Activated B cell treated with CpG ODN at 0.5 μM for 24 hours (primary cell): ENCODE data around the gene GDI1. TPM values are rescaled to one million over a fixed set of nuclear protein-coding genes. Genes with fewer than 3 reads are reported as not detected.

Source experiments
- ATAC-seq: fragments of 200-7000 bp; cut with Tn5 transposase; one replicate; pipeline ENCODE4 v1.10.0; 2021; ENCODE audit warnings: low read depth, mild to moderate bottlenecking, moderate library complexity
- CTCF ChIA-PET: fragments of 350-600 bp; sonication (Branson Sonifier 250); formaldehyde crosslinking; loops from one replicate; lab custom pipeline; 2021; ENCODE audit warnings: antibody characterized with exemption; lab: Charles Lee
- POLR2A ChIA-PET: fragments of 350-600 bp; sonication (Branson Sonifier 250); formaldehyde crosslinking; loops from one replicate; lab custom pipeline; 2021; ENCODE audit warnings: antibody characterized with exemption; lab: Charles Lee
- DNase-seq: peaks from one replicate; pipeline ENCODE4 v3.0.0; 2022
- H3K27ac Mint-ChIP-seq: one replicate; pipeline ENCODE4 v1.8.0; 2020; ENCODE audit warnings: mixed read lengths
- H3K27me3 Mint-ChIP-seq: one replicate; pipeline ENCODE4 v1.8.0; 2021; ENCODE audit warnings: mixed read lengths
- H3K36me3 Mint-ChIP-seq: one replicate; pipeline ENCODE4 v1.8.0; 2021; ENCODE audit warnings: low read depth, mixed read lengths
- H3K4me1 Mint-ChIP-seq: one replicate; pipeline ENCODE4 v1.8.0; 2021; ENCODE audit warnings: mixed read lengths
- H3K4me3 Mint-ChIP-seq: one replicate; pipeline ENCODE4 v1.8.0; 2020; ENCODE audit warnings: mild to moderate bottlenecking, mixed read lengths
- H3K9me3 Mint-ChIP-seq: one replicate; pipeline ENCODE4 v1.8.0; 2020; ENCODE audit warnings: mixed read lengths
- intact Hi-C: fragments of 100-400 bp; cut with micrococcal nuclease; formaldehyde crosslinking; loops from one replicate; pipeline ENCODE4 v1.15.1; 2024
- total RNA-seq: library from RNA; stranded (reverse); gene quantifications from 2 replicates; pipeline ENCODE4 v1.2.3, GENCODE V29; 2022
- TF ChIP-seq, protein P1 (sequence below): fragments of 200-600 bp; IDR thresholded peaks from one replicate; pipeline ENCODE4 v1.8.0; 2022; ENCODE audit warnings: antibody characterized with exemption, mild to moderate bottlenecking

Gene GDI1
- total RNA-seq, 1 donor from 2014 or later: 127 TPM

- TF ChIP-seq, protein P1, sequence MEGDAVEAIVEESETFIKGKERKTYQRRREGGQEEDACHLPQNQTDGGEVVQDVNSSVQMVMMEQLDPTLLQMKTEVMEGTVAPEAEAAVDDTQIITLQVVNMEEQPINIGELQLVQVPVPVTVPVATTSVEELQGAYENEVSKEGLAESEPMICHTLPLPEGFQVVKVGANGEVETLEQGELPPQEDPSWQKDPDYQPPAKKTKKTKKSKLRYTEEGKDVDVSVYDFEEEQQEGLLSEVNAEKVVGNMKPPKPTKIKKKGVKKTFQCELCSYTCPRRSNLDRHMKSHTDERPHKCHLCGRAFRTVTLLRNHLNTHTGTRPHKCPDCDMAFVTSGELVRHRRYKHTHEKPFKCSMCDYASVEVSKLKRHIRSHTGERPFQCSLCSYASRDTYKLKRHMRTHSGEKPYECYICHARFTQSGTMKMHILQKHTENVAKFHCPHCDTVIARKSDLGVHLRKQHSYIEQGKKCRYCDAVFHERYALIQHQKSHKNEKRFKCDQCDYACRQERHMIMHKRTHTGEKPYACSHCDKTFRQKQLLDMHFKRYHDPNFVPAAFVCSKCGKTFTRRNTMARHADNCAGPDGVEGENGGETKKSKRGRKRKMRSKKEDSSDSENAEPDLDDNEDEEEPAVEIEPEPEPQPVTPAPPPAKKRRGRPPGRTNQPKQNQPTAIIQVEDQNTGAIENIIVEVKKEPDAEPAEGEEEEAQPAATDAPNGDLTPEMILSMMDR: no peak
- Mint-ChIP-seq H3K27ac (peak overlapping the region; percentile 30), H3K36me3 (peaks cover 19% of the 10 kb centered on the region), H3K27me3 (no peaks in the 10 kb centered on the region), H3K4me3 (peak overlapping the region; percentile 83), H3K9me3 (no peaks in the 10 kb centered on the region), H3K4me1 (peaks cover 14% of the 10 kb centered on the region)
- POLR2A ChIA-PET: interaction anchor here (0.6 to 3.0 kb wide), 12 partner anchors 10 to 68 kb away, joined by 3 to 27 read pairs (median 5); partner anchors contain the start of genes ATP6AP1, FAM3A, RPL10 and SLC10A3
- peak; percentile 41 for ATAC-seq
- no peak for DNase-seq
- CTCF ChIA-PET: interaction anchor here (0.7 to 1.4 kb wide), 2 partner anchors 68 to 86 kb away, joined by 3 read pairs; no protein-coding TSS in a partner anchor
- intact Hi-C loops: loop anchor here (5.0 to 10.0 kb wide), 2 partner anchors 33 to 56 kb away; partner anchors contain the start of genes FAM3A and SLC10A3
These were observed 22.2 kb downstream of the GDI1 start for GRCh38 chrX:154458954-154459778.

DNA sequence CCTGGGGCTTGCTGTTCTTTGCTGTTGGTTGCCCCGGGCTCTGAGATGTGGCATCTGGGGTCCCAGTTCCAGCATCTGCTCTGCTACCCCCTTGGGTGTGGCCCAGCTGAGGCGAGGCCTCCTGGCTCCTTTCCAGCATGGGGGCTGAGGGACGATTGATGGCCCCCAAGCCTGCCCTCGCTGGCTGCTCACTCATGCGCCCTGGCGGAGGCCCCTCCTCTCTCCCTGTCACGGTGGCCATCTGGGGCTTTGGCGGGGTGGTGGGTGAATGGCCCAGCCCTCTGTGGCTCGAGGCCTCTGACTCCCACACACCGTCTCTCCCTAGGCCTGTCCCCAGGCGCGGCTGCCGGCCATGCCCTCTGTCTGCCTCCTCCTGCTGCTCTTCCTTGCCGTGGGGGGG, 22.9 kb downstream of the GDI1 start:
- intact Hi-C loops: loop anchor here (5.0 to 10.0 kb wide), 2 partner anchors 32 to 55 kb away; partner anchors contain the start of genes FAM3A and SLC10A3
- peaks cover 20% of the 10 kb centered on the region for H3K36me3 Mint-ChIP-seq
- no peak for ATAC-seq
- H3K9me3 Mint-ChIP-seq: no peaks in the 10 kb centered on the region
- no peaks in the 10 kb centered on the region for H3K27me3 Mint-ChIP-seq
- H3K4me3 Mint-ChIP-seq: peak overlapping the region; percentile 11
- H3K4me1 Mint-ChIP-seq: peaks cover 14% of the 10 kb centered on the region
- TF ChIP-seq, protein P1: no peak
- ChIA-PET CTCF (interaction anchor here (1.4 kb wide), 1 partner anchor 67 kb away, joined by 3 read pairs; no protein-coding TSS in a partner anchor), POLR2A (interaction anchor here (0.6 to 3.0 kb wide), 6 partner anchors 10 to 67 kb away, joined by 3 to 27 read pairs (median 5); partner anchors contain the start of genes RPL10, SLC10A3 and TAFAZZIN)
- H3K27ac Mint-ChIP-seq: no peak overlapping the region
- DNase-seq: no peak

DNA sequence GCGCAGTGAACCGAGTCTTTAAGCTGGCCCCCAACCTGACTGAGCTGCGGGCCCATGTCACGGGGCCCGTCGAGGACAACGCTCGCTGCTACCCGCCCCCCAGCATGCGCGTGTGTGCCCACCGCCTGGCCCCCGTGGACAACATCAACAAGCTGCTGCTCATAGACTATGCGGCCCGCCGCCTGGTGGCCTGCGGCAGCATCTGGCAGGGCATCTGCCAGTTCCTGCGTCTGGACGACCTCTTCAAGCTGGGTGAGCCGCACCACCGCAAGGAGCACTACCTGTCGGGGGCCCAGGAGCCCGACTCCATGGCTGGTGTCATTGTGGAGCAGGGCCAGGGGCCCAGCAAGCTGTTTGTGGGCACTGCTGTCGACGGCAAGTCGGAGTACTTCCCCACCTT, 23.4 kb downstream of the GDI1 start:
- intact Hi-C loops: no loop called here
- TF ChIP-seq, protein P1: no peak
- no peak overlapping the region for H3K27ac Mint-ChIP-seq
- no peak for DNase-seq
- no peaks in the 10 kb centered on the region for H3K27me3 Mint-ChIP-seq
- no peak overlapping the region for H3K4me3 Mint-ChIP-seq
- CTCF ChIA-PET: no interaction called here
- no peaks in the 10 kb centered on the region for H3K9me3 Mint-ChIP-seq
- ATAC-seq: no peak
- POLR2A ChIA-PET: interaction anchor here (0.7 kb wide), 1 partner anchor 16 kb away, joined by 7 read pairs; no protein-coding TSS in a partner anchor
- peaks cover 14% of the 10 kb centered on the region for H3K4me1 Mint-ChIP-seq
- peaks cover 24% of the 10 kb centered on the region for H3K36me3 Mint-ChIP-seq

DNA sequence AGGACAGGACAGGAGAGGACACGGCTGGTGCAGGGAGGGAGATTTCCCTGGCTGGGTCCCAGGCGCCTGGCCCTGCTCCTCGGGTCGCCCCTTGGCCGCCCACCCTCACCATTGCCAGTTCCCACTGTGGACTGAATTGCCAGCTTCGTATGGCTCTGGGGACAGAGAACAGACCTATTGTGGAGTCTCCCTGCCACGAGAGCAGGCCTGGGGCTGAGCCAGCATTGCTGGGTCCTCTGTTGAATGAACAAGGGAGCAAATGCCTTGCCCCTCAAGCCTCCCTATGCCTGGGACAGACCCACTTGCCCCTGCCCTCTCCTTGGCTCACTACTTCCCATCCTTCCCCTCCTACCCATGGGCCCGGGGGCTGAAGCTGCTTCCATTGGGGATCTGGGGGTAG, 25.4 kb downstream of the GDI1 start:
- Mint-ChIP-seq H3K9me3 (no peaks in the 10 kb centered on the region), H3K36me3 (peaks cover 32% of the 10 kb centered on the region), H3K27me3 (no peaks in the 10 kb centered on the region), H3K27ac (no peak overlapping the region), H3K4me1 (peaks cover 10% of the 10 kb centered on the region), H3K4me3 (no peak overlapping the region)
- ATAC-seq: no peak
- intact Hi-C loops: no loop called here
- ChIA-PET CTCF (no interaction called here), POLR2A (interaction anchor here (1.5 kb wide), 1 partner anchor 16 kb away, joined by 3 read pairs; no protein-coding TSS in a partner anchor)
- TF ChIP-seq, protein P1: no peak
- no peak for DNase-seq
